ENCODE measurements around the gene RALY.

The RALY gene

DNA sequence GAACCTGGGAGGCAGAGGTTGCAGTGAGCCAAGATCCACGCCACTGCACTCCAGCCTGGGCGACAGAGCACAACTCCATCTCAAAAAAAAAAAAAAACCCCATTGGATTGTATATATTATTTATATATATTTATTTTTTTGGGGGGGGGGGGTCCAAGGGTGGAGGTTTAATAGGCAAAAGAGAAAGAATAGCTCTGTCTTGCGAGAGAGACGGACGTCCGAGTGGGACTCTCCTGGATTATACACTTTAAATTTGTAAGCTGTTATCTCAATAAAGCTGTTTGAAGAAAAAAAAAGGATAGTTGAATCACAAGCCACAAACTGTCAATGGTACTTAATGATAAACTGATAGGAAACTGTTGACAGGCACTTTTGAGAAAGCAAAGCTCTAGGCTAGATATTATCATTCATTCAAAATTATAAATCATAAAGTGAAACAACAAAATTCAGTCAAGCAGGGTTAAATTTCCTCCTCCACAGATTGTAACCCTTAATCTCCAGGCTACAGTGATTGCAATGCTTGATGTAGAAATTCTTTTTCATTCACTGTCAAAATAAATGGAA lies 98.0 kb downstream of the RALY start:
- WGBS (ENCODE audit: extremely low coverage, insufficient coverage, insufficient read length): no CpG with 5 or more reads among the region's 6 CpGs
- Histone ChIP-seq H2AK5ac (ENCODE audit: low read length) (no peak overlapping the region), H4K8ac (ENCODE audit: low read depth, low read length) (no peak overlapping the region), H3K4me1 (ENCODE audit: control insufficient read depth in 1 of 2, insufficient read depth in 2 of 2, low read length in 2 of 2) (no peaks in the 10 kb centered on the region), H2AFZ (ENCODE audit: insufficient read depth, low read length, poor library complexity) (no peak overlapping the region), H2BK12ac (ENCODE audit: low read length) (no peak overlapping the region), H3K27ac (ENCODE audit: low read depth, low read length) (no peak overlapping the region), H3K18ac (ENCODE audit: low read length) (no peak overlapping the region), H2BK120ac (ENCODE audit: insufficient read depth, low read length, poor library complexity) (no peak overlapping the region), H3K36me3 (ENCODE audit: control insufficient read depth in 1 of 2, insufficient read depth in 2 of 2, low read length in 2 of 2) (peaks cover 42 to 64% of the 10 kb centered on the region in 2 experiments), H3K4me2 (ENCODE audit: low read length) (no peak overlapping the region), H4K12ac (ENCODE audit: low read depth, low read length) (no peak overlapping the region), H3K4ac (ENCODE audit: low read depth, low read length) (no peak overlapping the region), H3K27me3 (ENCODE audit: insufficient read depth, low read length) (no peaks in the 10 kb centered on the region), H3K79me1 (ENCODE audit: low read length) (no peaks in the 10 kb centered on the region), H3K4me3 (ENCODE audit: low read depth, low read length) (no peak overlapping the region), H3K9me3 (ENCODE audit: insufficient read depth, low read depth, low read length) (no peaks in the 10 kb centered on the region), H3K79me2 (ENCODE audit: control insufficient read depth, insufficient read depth, low read length, poor library complexity) (no peaks in the 10 kb centered on the region), H3K9ac (ENCODE audit: low read length) (no peak overlapping the region), H3K14ac (ENCODE audit: low read length) (no peak overlapping the region), H2BK5ac (ENCODE audit: low read depth, low read length, poor library complexity) (no peak overlapping the region), H3K23ac (ENCODE audit: low read length) (no peak overlapping the region), H4K91ac (ENCODE audit: low read depth, low read length) (no peak overlapping the region)
- DNase-seq: no peak

DNA sequence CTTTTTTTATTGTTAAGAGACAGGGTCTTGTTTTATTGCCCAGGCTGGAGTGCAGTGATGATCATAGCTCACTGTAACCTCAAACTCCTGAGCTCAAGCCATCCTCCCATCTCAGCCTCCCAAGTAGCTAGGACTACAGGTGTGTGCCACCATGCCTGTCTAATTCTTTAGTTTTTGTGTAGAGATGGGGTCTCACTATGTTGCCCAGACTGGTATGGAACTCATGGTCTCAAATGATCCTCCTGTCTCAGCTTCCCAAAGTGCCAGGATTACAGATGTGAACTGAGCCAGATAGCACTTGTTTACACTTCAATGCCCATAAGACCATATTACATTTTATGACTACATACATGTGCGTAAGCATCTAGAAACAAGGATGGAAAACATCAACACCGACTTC lies 100.2 kb downstream of the RALY start:
- Histone ChIP-seq H2AFZ (ENCODE audit: insufficient read depth, low read length, poor library complexity) (no peak overlapping the region), H4K91ac (ENCODE audit: low read depth, low read length) (no peak overlapping the region), H3K79me2 (ENCODE audit: control insufficient read depth, insufficient read depth, low read length, poor library complexity) (no peaks in the 10 kb centered on the region), H3K36me3 (ENCODE audit: control insufficient read depth in 1 of 2, insufficient read depth in 2 of 2, low read length in 2 of 2) (peaks cover 41 to 59% of the 10 kb centered on the region in 2 experiments), H3K9me3 (ENCODE audit: insufficient read depth, low read depth, low read length) (no peaks in the 10 kb centered on the region), H3K4me3 (ENCODE audit: low read depth, low read length) (no peak overlapping the region), H3K4me1 (ENCODE audit: control insufficient read depth in 1 of 2, insufficient read depth in 2 of 2, low read length in 2 of 2) (no peaks in the 10 kb centered on the region), H3K27ac (ENCODE audit: low read depth, low read length) (no peak overlapping the region), H3K4me2 (ENCODE audit: low read length) (no peak overlapping the region), H3K9ac (ENCODE audit: low read length) (no peak overlapping the region), H3K18ac (ENCODE audit: low read length) (no peak overlapping the region), H2BK12ac (ENCODE audit: low read length) (no peak overlapping the region), H2BK120ac (ENCODE audit: insufficient read depth, low read length, poor library complexity) (no peak overlapping the region), H3K14ac (ENCODE audit: low read length) (no peak overlapping the region), H3K23ac (ENCODE audit: low read length) (no peak overlapping the region), H3K4ac (ENCODE audit: low read depth, low read length) (no peak overlapping the region), H2AK5ac (ENCODE audit: low read length) (no peak overlapping the region), H4K8ac (ENCODE audit: low read depth, low read length) (no peak overlapping the region), H3K79me1 (ENCODE audit: low read length) (no peaks in the 10 kb centered on the region), H2BK5ac (ENCODE audit: low read depth, low read length, poor library complexity) (no peak overlapping the region), H3K27me3 (ENCODE audit: insufficient read depth, low read length) (no peaks in the 10 kb centered on the region), H4K12ac (ENCODE audit: low read depth, low read length) (no peak overlapping the region)
- DNase-seq: no peak
- WGBS (ENCODE audit: extremely low coverage, insufficient coverage, insufficient read length): no CpG with 5 or more reads among the region's 2 CpGs

DNA sequence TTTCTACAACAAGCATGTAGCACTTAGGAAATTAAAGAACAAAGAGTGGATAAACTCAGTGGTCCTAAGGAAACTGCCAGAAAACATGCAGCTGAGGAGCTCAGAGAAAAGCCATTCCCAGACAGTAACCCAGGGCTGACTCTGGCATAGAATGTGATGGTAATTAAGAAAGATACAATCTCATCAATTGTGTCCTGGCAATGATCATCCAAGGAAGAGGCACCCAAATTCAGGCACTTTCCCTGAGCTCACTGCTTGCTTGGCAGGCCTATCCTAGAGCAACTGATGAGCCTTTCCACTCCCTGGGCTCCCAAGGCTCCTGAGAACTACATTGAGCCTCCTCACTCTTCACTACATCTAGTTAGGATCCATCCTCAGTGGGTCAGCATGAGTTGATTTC lies 102.1 kb downstream of the RALY start:
- no peaks in the 10 kb centered on the region for H3K4me1 ChIP-seq (ENCODE audit: control insufficient read depth in 1 of 2, insufficient read depth in 2 of 2, low read length in 2 of 2)
- H3K27me3 ChIP-seq (ENCODE audit: insufficient read depth, low read length): no peaks in the 10 kb centered on the region
- no peak overlapping the region for H3K23ac ChIP-seq (ENCODE audit: low read length)
- H3K9me3 ChIP-seq (ENCODE audit: insufficient read depth, low read depth, low read length): no peaks in the 10 kb centered on the region
- H2BK120ac ChIP-seq (ENCODE audit: insufficient read depth, low read length, poor library complexity): no peak overlapping the region
- no peak overlapping the region for H2AK5ac ChIP-seq (ENCODE audit: low read length)
- no peak overlapping the region for H3K27ac ChIP-seq (ENCODE audit: low read depth, low read length)
- no peaks in the 10 kb centered on the region for H3K79me2 ChIP-seq (ENCODE audit: control insufficient read depth, insufficient read depth, low read length, poor library complexity)
- no peak overlapping the region for H2AFZ ChIP-seq (ENCODE audit: insufficient read depth, low read length, poor library complexity)
- no peak overlapping the region for H2BK12ac ChIP-seq (ENCODE audit: low read length)
- H3K4me3 ChIP-seq (ENCODE audit: low read depth, low read length): no peak overlapping the region
- DNase-seq: no peak
- H3K9ac ChIP-seq (ENCODE audit: low read length): no peak overlapping the region
- H2BK5ac ChIP-seq (ENCODE audit: low read depth, low read length, poor library complexity): no peak overlapping the region
- H3K18ac ChIP-seq (ENCODE audit: low read length): no peak overlapping the region
- H3K79me1 ChIP-seq (ENCODE audit: low read length): no peaks in the 10 kb centered on the region
- no peak overlapping the region for H4K8ac ChIP-seq (ENCODE audit: low read depth, low read length)
- no peak overlapping the region for H4K12ac ChIP-seq (ENCODE audit: low read depth, low read length)
- no peak overlapping the region for H3K4me2 ChIP-seq (ENCODE audit: low read length)
- H3K36me3 ChIP-seq (ENCODE audit: control insufficient read depth in 1 of 2, insufficient read depth in 2 of 2, low read length in 2 of 2): peaks cover 38 to 60% of the 10 kb centered on the region in 2 experiments
- no peak overlapping the region for H4K91ac ChIP-seq (ENCODE audit: low read depth, low read length)
- H3K14ac ChIP-seq (ENCODE audit: low read length): no peak overlapping the region
- H3K4ac ChIP-seq (ENCODE audit: low read depth, low read length): no peak overlapping the region

DNA sequence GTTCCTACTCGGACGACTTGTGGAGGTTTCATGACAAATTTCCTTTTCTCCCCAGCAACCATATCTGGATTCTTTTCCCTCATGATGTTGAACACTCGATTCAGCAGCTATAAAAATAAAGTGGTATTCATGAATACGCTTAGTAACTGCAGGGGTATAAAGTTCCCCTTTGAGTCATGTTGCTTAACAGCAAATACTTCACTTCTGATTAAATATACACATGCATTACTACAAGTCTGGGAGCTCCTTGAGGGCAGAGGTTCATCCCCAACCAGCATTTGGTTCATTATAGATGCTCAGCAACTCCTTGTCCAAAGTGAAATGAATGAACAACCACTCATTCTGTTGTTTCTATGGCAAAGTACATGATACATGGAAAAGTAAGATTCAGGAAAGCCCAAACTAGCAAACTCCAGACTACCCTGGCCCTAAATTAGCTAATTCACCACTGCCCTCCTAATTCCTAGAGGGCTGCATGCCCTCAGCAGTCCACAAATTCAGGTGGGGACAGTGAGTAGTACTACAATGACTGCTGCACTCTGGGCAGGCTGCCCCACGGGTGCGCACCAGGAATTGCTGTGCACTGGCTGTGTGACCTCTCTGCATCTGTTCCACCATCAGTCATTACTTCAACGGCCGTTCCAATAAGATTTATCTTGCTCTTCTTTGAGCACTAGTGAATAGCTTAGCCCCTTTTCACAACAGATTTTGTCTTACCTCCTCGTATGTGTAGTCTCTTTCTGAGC lies 103.2 kb downstream of the RALY start:
- Histone ChIP-seq H3K4me3 (ENCODE audit: low read depth, low read length) (no peak overlapping the region), H2AFZ (ENCODE audit: insufficient read depth, low read length, poor library complexity) (no peak overlapping the region), H3K14ac (ENCODE audit: low read length) (no peak overlapping the region), H4K12ac (ENCODE audit: low read depth, low read length) (no peak overlapping the region), H3K9me3 (ENCODE audit: insufficient read depth, low read depth, low read length) (no peaks in the 10 kb centered on the region), H4K91ac (ENCODE audit: low read depth, low read length) (no peak overlapping the region), H2AK5ac (ENCODE audit: low read length) (no peak overlapping the region), H2BK5ac (ENCODE audit: low read depth, low read length, poor library complexity) (no peak overlapping the region), H4K8ac (ENCODE audit: low read depth, low read length) (no peak overlapping the region), H3K27me3 (ENCODE audit: insufficient read depth, low read length) (no peaks in the 10 kb centered on the region), H3K79me1 (ENCODE audit: low read length) (no peaks in the 10 kb centered on the region), H3K4me1 (ENCODE audit: control insufficient read depth in 1 of 2, insufficient read depth in 2 of 2, low read length in 2 of 2) (no peaks in the 10 kb centered on the region), H3K79me2 (ENCODE audit: control insufficient read depth, insufficient read depth, low read length, poor library complexity) (no peaks in the 10 kb centered on the region), H3K36me3 (ENCODE audit: control insufficient read depth in 1 of 2, insufficient read depth in 2 of 2, low read length in 2 of 2) (peaks cover 42 to 64% of the 10 kb centered on the region in 2 experiments), H3K4me2 (ENCODE audit: low read length) (no peak overlapping the region), H3K4ac (ENCODE audit: low read depth, low read length) (no peak overlapping the region), H2BK120ac (ENCODE audit: insufficient read depth, low read length, poor library complexity) (no peak overlapping the region), H3K9ac (ENCODE audit: low read length) (no peak overlapping the region), H3K27ac (ENCODE audit: low read depth, low read length) (no peak overlapping the region), H3K18ac (ENCODE audit: low read length) (no peak overlapping the region), H2BK12ac (ENCODE audit: low read length) (no peak overlapping the region), H3K23ac (ENCODE audit: low read length) (no peak overlapping the region)
- no peak for DNase-seq
- no CpG with 5 or more reads among the region's 9 CpGs for WGBS (ENCODE audit: extremely low coverage, insufficient coverage, insufficient read length)

Measured in trophoblast cell (in vitro differentiated cells and primary cell).